Measurements from ENCODE around the gene VPS54. TPM values are rescaled to one million over a fixed set of nuclear protein-coding genes. Genes with fewer than 3 reads are reported as not detected.

VPS54 gene
- polyA plus RNA-seq, 1 of the 3 experiments (the other 2 are of a cell fraction) = 5.3 TPM

DNA sequence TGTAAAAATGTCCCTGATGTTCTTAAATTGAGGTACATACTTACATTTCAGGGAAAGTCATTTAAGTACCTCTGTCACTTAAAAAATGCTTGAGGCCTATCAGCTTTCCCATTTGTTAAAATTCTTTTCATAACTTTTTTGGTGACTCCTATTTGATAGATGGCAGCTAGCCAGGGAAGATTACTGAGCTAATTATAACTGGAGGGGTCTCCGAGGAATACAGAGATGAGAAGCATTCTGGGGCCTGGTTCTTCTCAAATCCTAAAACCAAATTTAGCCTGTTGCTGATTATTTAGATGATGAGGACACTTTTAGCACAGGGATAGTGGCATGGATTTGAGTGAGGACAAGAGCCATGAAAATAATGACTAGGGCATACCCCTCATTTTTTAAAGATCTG lies 172.7 kb downstream of the VPS54 start (continued):
- TF ChIP-seq ELF1 (IDR thresholded peaks at IDR 0.05) (no peak), GATA2 (CRISPR knock-in tag; IDR thresholded peaks at IDR 0.05) (peak; percentile 57), NFIC (IDR thresholded peaks at IDR 0.05; ENCODE audit: borderline replicate concordance) (peak; percentile 46; the same call in 1 of the 2 replicates), POLR2AphosphoS5 (IDR thresholded peaks at IDR 0.05; ENCODE audit: low read depth, low read length) (peak; percentile 28; the same call in 1 of the 2 replicates), FOXJ3 (CRISPR knock-in tag; IDR thresholded peaks at IDR 0.05) (no peak), RCOR1 (IDR thresholded peaks at IDR 0.05; ENCODE audit: low read length) (peak; percentile 83)

DNA sequence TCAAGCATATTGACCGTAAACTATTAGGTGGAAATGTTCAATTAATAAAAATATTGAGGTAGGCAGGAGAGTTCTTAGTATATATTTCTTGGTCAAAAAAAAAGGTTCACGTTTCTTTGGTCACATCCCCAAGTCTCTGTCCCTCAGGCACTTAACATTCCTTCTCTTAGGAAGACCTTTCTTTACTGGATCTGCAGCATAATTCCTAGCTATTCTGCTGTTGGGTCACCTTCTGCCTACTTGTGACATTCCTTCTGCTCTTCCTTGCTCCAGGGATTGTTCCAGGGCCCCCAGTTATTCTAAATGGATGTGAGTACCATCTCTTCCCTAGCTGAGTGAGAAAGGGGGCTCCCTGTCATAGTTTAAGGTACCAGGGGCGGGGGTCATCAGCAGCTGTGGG lies 173.4 kb downstream of the VPS54 start:
- Histone ChIP-seq H3K9me2 (no peaks in the 10 kb centered on the region), H3K27ac (ENCODE audit: low read depth in 2 of 2, low read length in 1 of 2) (peak overlapping the region in 1 of 2 experiments; percentile 55; a peak in 1 of 4 replicates), H3K4me1 (ENCODE audit: control insufficient read depth in 1 of 2, insufficient read depth in 2 of 2, low read depth in 1 of 2, low read length in 1 of 2) (peaks cover 22 to 25% of the 10 kb centered on the region in 2 experiments), H3K9ac (no peak overlapping the region), H3K79me2 (ENCODE audit: insufficient read depth) (peaks cover 92% of the 10 kb centered on the region), H3K4me2 (no peak overlapping the region), H2AFZ (ENCODE audit: low read depth) (no peak overlapping the region), H4K20me1 (ENCODE audit: insufficient read depth) (peaks cover 34% of the 10 kb centered on the region; the same call in 1 of the 2 replicates), H3K4me3 (ENCODE audit: low read depth in 2 of 2, low read length in 1 of 2) (no peak overlapping the region), H3K36me3 (replicated peaks in 1 of 2; ENCODE audit: control insufficient read depth in 1 of 2, insufficient read depth in 2 of 2, low read length in 1 of 2) (no peaks in the 10 kb centered on the region), H3K27me3 (ENCODE audit: insufficient read depth) (no peaks in the 10 kb centered on the region), H3K9me3 (no peaks in the 10 kb centered on the region), H3F3A (replicated peaks; ENCODE audit: insufficient read depth) (peaks cover 15% of the 10 kb centered on the region)
- ChIA-PET CTCF (interaction anchor here (0.6 to 3.4 kb wide), 2 partner anchors 15 to 375 kb away, joined by 4 to 19 read pairs; no protein-coding TSS in a partner anchor), POLR2A (no interaction called here)
- DNase-seq = no peak
- TF ChIP-seq TAF1 (IDR thresholded peaks at IDR 0.05; ENCODE audit: borderline replicate concordance, low read depth, low read length) (no peak), ELF1 (IDR thresholded peaks at IDR 0.05) (no peak), POLR2AphosphoS5 (IDR thresholded peaks at IDR 0.05; ENCODE audit: low read depth, low read length) (no peak)
- WGBS (ENCODE audit: low lambda C conversion rate) = 91% methylated on average over 3 of the region's 3 CpGs

- no peak for DNase-seq
- Histone ChIP-seq H4K20me1 (ENCODE audit: insufficient read depth) (peaks cover 22% of the 10 kb centered on the region; the same call in 1 of the 2 replicates), H3K4me1 (ENCODE audit: control insufficient read depth in 1 of 2, insufficient read depth in 2 of 2, low read depth in 1 of 2, low read length in 1 of 2) (peaks cover 18 to 28% of the 10 kb centered on the region in 2 experiments), H3K4me2 (no peak overlapping the region), H3F3A (replicated peaks; ENCODE audit: insufficient read depth) (peaks cover 11% of the 10 kb centered on the region), H3K79me2 (ENCODE audit: insufficient read depth) (peaks cover 80% of the 10 kb centered on the region), H3K9me3 (no peaks in the 10 kb centered on the region), H3K9me2 (no peaks in the 10 kb centered on the region), H3K27ac (ENCODE audit: low read depth in 2 of 2, low read length in 1 of 2) (no peak overlapping the region), H2AFZ (ENCODE audit: low read depth) (no peak overlapping the region), H3K4me3 (ENCODE audit: low read depth in 2 of 2, low read length in 1 of 2) (peak overlapping the region in 1 of 2 experiments; percentile 96; a peak in 1 of 4 replicates), H3K9ac (no peak overlapping the region), H3K36me3 (replicated peaks in 1 of 2; ENCODE audit: control insufficient read depth in 1 of 2, insufficient read depth in 2 of 2, low read length in 1 of 2) (no peaks in the 10 kb centered on the region), H3K27me3 (ENCODE audit: insufficient read depth) (no peaks in the 10 kb centered on the region)
- 93% methylated on average over 3 of the region's 3 CpGs for WGBS (ENCODE audit: low lambda C conversion rate)
- POLR2A ChIA-PET = no interaction called here
- TF ChIP-seq MXI1 (IDR thresholded peaks at IDR 0.05; ENCODE audit: low read depth, low read length) (no peak), EP300 (IDR thresholded peaks at IDR 0.05; ENCODE audit: borderline replicate concordance in 1 of 2, low read depth in 1 of 2, low read length in 1 of 2) (no peak), GABPA (IDR thresholded peaks at IDR 0.05; ENCODE audit: low read depth) (no peak), YY1 (IDR thresholded peaks at IDR 0.05; ENCODE audit: low read depth) (no peak), POLR2AphosphoS5 (IDR thresholded peaks at IDR 0.05; ENCODE audit: low read depth, low read length) (no peak), USF1 (IDR thresholded peaks at IDR 0.05; ENCODE audit: borderline replicate concordance, low read depth) (no peak), EZH2phosphoT487 (IDR thresholded peaks at IDR 0.05; ENCODE audit: borderline replicate concordance, low read depth) (no peak), CHD2 (IDR thresholded peaks at IDR 0.05; ENCODE audit: low read length, partially characterized antibody) (no peak), SMC3 (IDR thresholded peaks at IDR 0.05; ENCODE audit: low read depth, low read length) (no peak), RAD21 (IDR thresholded peaks at IDR 0.05; ENCODE audit: low read length) (no peak)
- TF ChIP-seq, protein P1, sequence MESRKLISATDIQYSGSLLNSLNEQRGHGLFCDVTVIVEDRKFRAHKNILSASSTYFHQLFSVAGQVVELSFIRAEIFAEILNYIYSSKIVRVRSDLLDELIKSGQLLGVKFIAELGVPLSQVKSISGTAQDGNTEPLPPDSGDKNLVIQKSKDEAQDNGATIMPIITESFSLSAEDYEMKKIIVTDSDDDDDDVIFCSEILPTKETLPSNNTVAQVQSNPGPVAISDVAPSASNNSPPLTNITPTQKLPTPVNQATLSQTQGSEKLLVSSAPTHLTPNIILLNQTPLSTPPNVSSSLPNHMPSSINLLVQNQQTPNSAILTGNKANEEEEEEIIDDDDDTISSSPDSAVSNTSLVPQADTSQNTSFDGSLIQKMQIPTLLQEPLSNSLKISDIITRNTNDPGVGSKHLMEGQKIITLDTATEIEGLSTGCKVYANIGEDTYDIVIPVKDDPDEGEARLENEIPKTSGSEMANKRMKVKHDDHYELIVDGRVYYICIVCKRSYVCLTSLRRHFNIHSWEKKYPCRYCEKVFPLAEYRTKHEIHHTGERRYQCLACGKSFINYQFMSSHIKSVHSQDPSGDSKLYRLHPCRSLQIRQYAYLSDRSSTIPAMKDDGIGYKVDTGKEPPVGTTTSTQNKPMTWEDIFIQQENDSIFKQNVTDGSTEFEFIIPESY (IDR thresholded peaks at IDR 0.05; ENCODE audit: borderline replicate concordance, low read depth) = no peak
- TF ChIP-seq, protein P2, sequence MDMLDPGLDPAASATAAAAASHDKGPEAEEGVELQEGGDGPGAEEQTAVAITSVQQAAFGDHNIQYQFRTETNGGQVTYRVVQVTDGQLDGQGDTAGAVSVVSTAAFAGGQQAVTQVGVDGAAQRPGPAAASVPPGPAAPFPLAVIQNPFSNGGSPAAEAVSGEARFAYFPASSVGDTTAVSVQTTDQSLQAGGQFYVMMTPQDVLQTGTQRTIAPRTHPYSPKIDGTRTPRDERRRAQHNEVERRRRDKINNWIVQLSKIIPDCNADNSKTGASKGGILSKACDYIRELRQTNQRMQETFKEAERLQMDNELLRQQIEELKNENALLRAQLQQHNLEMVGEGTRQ (IDR thresholded peaks at IDR 0.05; ENCODE audit: borderline replicate concordance, low read depth, low read length) = no peak
- TF ChIP-seq, protein P3, sequence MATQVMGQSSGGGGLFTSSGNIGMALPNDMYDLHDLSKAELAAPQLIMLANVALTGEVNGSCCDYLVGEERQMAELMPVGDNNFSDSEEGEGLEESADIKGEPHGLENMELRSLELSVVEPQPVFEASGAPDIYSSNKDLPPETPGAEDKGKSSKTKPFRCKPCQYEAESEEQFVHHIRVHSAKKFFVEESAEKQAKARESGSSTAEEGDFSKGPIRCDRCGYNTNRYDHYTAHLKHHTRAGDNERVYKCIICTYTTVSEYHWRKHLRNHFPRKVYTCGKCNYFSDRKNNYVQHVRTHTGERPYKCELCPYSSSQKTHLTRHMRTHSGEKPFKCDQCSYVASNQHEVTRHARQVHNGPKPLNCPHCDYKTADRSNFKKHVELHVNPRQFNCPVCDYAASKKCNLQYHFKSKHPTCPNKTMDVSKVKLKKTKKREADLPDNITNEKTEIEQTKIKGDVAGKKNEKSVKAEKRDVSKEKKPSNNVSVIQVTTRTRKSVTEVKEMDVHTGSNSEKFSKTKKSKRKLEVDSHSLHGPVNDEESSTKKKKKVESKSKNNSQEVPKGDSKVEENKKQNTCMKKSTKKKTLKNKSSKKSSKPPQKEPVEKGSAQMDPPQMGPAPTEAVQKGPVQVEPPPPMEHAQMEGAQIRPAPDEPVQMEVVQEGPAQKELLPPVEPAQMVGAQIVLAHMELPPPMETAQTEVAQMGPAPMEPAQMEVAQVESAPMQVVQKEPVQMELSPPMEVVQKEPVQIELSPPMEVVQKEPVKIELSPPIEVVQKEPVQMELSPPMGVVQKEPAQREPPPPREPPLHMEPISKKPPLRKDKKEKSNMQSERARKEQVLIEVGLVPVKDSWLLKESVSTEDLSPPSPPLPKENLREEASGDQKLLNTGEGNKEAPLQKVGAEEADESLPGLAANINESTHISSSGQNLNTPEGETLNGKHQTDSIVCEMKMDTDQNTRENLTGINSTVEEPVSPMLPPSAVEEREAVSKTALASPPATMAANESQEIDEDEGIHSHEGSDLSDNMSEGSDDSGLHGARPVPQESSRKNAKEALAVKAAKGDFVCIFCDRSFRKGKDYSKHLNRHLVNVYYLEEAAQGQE (IDR thresholded peaks at IDR 0.05; ENCODE audit: low read depth, low read length) = no peak
- CTCF ChIA-PET = interaction anchor here (0.9 to 3.4 kb wide), 4 partner anchors 16 to 153 kb away, joined by 3 to 19 read pairs (median 5); no protein-coding TSS in a partner anchor
These were observed 174.6 kb downstream of the VPS54 start for GRCh38 chr2:63844616-63845015.
